HG02938 (cell line): ENCODE data around the gene FUZ.
A peak's percentile ranks its signal among the peaks of the same experiment; 100 is the strongest.

Experiments
- ATAC-seq: cut with Tn5 transposase; IDR thresholded peaks from one replicate; pipeline ENCODE4 v1.9.1; 2021; ENCODE audit warnings: mild to moderate bottlenecking, moderate library complexity; ENCODE audit not compliant: unreplicated experiment

FUZ gene

GRCh38 chr19:49812997-49813861 is at the start of gene FUZ:
FUZ (minus strand) TSS chr19:49813292; CDS start chr19:49813106, 186 bp downstream.
- ATAC-seq, result peak; percentile 48

GRCh38 chr19:49862391-49863253 is 49.5 kb upstream of the FUZ start:
- no peak for ATAC-seq

GRCh38 chr19:49861541-49862378 is 48.7 kb upstream of the FUZ start:
- ATAC-seq, result no peak

GRCh38 chr19:49861107-49861506 is 48.0 kb upstream of the FUZ start:
- no peak for ATAC-seq

- ATAC-seq, result no peak
These were observed 47.4 kb upstream of the FUZ start for GRCh38 chr19:49860336-49861102.

- no peak for ATAC-seq
These were observed 46.7 kb upstream of the FUZ start for GRCh38 chr19:49859682-49860335.

- ATAC-seq, result no peak
These were observed 45.2 kb upstream of the FUZ start for GRCh38 chr19:49858088-49858985.

- ATAC-seq, result no peak
These were observed 44.7 kb upstream of the FUZ start for GRCh38 chr19:49857838-49858087.

- no peak for ATAC-seq
These were observed 44.2 kb upstream of the FUZ start for GRCh38 chr19:49857061-49857837.

GRCh38 chr19:49856574-49857021 is 43.5 kb upstream of the FUZ start:
- ATAC-seq, result no peak

- no peak for ATAC-seq
These were observed 42.8 kb upstream of the FUZ start for GRCh38 chr19:49855676-49856573.

- no peak for ATAC-seq
These were observed 42.2 kb upstream of the FUZ start for GRCh38 chr19:49855277-49855675.

- no peak for ATAC-seq
These were observed 41.5 kb upstream of the FUZ start for GRCh38 chr19:49854378-49855263.

GRCh38 chr19:49853852-49854377 is 40.8 kb upstream of the FUZ start:
- no peak for ATAC-seq

- ATAC-seq, result no peak
These were observed 39.6 kb upstream of the FUZ start for GRCh38 chr19:49852631-49853126.
